ENCODE data around the gene TMEM87B.
A peak's percentile ranks its signal among the peaks of the same experiment; 100 is the strongest.
"Not testable (repeated sequence)": the region's sequence is repeated elsewhere in the genome, so short reads cannot be mapped to it uniquely, and the experiment has no call there.

Gene TMEM87B

DNA sequence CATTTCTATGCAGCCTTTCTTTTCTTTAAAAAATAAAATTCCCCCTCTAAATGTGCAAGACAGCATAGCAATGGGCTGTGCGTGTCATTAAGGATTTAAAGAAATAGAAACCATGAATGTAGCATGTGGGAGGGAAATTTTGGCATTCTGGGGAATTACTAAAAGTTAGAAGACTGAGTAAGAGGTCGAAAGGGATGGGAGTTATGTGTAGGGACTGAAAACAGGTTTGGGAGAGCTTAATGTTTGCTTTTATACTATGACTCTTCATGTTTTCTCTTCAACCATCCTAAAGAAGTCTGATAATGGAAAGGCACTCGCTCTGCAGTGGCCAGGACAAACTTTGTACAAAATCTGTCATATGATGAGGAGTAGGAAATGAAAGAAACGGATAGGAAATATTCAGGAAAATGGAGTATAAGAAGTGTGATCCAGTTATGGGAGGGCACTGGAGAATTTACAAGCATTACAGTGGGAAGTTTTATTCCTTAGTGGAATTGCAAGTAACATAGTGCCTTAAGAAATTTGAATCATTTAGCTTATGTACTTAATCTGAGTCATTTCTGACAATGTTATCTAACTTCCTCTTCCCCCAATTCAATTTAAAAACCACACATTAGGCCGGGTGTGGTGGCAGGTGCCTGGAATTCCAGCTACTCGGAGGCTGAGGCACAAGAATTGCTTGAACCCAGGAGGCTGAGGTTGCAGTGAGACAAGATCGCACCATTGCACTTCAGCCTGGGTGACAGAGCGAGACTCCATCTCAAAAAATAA lies 20.6 kb downstream of the TMEM87B start:
- peak; percentile 15 for DNase-seq

DNA sequence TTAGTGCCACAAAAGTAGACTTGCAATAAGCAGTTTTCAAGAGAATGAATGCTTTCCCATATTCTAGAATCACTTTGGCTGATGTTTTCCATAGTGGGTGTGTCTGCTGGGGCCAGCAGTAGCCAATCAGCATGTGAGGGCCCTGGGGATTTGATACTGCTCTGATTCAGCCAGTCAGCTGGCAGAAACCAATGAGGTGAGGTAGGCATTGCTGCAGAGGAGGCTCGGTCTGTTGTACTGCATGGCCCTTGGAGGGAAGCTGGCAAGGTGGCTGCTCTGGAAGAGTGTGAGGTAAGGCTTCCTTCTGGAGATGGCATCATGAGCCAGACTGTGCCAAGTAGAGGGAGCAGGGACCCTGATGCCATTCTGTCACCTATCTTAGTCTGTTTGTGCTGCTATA lies 22.7 kb downstream of the TMEM87B start:
- DNase-seq = no peak

DNA sequence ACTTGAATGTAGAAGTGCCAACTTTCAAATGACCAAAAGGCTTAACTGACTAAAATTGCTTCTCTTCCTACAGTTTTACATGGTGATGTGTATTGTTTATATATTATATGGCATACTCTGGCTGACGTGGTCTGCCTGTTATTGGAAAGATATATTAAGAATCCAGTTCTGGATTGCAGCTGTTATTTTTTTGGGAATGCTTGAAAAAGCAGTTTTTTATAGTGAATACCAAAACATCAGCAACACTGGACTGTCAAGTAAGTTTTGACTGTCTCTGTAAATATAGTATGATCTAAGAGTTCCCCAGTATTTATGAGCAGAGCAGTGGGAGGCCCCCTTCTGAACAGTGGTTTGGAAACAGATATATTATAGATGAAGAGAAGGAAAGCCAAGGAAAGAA lies 26.2 kb downstream of the TMEM87B start:
- DNase-seq = no peak

DNA sequence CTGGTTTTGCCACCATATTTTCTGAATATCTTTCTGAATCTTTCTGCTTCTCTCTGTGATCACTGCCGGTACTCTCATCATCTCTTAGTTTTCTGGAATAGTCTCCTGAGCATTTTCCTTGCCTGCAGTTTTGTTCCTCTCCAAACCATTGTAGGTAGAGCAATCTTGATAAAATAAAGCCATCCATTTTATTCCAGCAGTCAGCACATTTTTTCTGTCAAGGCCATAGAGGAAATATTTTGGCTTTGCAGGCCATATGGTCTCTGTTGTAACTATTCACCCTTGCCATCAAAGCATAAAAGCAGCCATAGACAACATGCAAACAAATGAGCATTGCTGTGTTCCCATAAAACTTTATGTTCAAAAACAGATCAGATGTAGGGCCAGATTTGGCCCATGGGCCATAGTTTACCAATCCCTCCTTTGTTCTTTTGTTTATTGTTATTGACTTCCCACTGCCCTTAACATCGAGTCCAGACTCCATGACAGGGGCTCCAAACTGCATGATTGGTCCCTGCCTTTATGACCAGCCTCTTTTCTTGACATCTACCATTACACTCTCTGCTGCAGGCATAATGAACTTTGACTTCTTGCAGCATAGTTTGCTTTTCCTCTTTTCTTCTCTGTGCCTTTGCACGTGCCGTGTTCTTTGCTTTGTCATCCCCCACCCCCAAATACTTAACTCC lies 29.8 kb downstream of the TMEM87B start:
- no peak for DNase-seq

DNA sequence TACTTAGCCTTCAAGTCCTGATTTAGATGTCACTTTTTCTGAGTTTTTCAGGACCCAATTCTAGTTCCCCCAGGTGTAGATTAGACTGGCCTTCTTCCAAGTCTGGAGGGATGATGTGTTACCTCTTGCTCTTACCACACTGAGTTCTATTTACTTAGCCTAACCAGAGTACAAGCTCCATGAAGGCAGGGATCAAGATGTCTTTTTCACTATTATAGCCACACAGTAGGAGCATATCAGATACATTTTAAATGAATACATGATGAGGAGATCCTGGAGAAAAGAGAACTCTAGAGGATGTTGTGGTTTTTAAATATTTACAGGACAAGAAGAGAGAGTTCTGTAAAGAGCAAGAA lies 30.3 kb downstream of the TMEM87B start:
- no peak for DNase-seq

DNA sequence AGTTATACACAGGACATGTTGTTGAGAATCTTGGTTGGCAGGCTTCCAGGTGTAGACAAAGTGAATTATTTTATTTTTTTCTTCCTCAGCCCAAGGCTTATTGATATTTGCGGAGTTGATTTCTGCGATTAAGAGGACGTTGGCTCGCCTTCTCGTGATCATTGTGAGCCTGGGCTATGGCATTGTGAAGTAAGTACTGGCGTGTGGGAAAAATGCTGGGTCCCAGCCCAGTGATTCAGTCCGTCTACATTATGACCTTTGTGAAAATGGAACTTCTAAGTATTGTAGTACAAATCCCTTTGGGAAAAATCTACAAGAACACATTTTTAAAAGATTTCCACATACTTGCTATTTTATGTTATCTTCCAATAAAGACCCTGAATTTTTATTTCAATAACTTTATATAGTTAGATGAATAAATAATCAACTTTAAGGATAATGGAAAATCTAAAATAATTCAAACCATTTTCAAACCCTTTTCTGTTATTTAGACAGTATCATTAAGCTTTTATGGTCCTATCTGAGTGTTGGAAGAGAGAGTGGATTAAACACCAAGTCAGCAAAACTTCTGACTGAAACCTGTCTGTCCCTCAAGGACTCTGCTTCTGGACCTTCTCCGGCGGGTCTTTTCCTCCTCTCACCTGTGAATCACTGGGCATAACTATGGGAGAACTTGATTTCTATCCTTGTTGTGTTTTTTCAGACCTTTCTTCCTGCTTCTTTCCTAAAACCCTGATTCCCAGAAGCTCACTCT lies 31.0 kb downstream of the TMEM87B start:
- DNase-seq = no peak

DNA sequence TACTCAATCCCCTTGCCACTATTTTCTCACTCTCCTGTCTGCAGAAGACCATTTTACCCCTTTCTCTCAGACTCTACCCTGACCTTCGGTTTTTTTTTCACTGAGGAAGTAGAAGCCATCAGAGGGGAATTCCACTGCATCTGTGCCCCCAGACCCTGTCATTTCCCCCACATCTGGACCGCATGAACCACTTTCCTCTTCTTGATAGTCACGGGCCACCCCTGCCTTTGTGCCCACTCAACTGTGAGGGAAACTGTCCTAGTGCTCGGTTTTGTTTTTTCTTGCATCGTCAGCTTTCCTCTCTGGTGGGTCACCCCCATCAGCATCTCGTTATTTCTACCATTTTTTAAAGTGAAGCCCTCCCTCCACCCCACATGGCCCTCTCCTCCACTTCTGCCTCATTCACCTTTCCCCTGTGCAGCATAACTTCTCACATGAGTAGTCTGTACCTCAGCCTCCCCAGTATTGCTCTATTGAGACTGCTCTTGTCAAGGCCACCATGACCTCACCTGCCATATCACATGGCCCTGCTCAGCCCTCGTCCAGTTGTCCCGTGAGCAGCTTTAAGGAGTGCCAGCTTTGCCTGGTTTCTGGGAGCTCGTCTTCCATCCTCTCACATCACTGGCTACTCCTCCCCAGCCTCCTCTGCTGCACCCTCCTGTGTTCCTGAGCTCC lies 32.4 kb downstream of the TMEM87B start:
- DNase-seq = no peak

DNA sequence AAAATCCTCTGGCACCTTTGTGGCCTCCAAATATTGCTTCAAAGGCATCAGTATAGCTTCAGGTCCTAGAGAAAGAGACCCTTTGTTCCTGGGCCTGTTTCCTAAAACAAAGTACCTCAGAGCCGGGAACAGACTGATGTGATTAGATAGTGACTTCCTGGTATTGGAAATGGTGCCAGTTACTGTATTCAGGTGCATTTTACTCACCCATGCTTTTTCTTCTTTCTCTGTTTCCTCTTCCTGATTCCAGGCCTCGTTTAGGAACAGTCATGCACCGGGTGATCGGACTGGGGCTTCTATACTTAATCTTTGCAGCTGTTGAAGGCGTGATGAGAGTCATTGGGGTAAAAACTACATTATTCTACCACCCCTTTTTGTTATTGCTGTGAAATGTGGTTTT lies 34.3 kb downstream of the TMEM87B start:
- DNase-seq = no peak

DNA sequence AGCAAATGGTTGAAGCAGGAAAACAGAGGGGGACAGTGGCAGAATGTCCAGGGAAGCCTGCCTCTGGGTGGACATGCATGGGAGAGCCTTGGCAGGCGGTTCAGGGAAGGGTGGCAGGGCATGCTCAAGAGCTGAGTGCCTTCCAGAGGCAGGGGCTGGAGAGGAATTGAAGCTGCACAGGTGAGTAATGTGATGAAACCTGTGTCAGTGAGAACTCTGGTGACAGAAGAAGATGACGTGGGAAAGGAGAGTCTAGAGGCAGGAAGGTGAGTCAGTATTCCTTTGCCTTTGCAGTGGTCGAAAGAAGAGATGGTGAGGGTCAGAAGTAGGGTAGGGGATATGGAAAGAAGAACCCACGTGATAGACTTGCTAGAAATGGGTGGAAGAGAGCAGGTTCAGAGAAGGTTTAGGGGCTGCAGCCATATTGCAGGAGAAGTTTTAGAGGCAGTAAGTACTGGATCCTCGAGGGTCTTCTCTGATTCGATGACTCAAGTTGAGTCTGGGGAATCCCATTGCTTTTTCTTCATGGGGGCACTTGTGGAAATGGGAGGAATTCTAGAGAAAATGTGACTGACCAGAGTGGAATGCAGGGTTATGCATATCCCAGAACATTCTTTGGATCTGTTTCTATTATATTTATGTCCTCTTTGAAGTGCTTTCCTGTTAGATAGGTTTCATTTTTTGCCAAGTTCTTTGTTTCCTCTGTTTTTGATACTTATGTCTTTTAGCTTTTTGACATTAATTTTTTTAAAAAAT lies 37.4 kb downstream of the TMEM87B start:
- DNase-seq = no peak

DNA sequence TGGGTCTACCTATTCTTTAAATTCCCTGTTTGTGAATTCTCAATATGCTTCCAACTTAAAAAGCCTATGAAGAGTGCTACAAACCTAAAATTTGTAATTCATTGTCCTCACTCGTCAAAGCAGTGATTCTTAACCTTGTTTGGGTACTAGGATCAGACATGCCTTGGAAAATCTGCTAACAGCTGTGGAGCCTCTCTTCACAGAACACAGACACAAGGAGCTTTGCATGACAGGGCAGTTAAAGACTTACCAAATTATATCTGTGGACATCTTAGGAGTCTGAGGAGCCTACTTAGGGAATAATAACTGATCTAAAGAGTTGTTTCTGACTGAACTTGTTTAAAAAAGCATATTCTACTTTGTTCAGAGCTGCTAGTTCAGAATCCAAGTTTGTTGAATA lies 38.1 kb downstream of the TMEM87B start:
- DNase-seq = peak; percentile 32

DNA sequence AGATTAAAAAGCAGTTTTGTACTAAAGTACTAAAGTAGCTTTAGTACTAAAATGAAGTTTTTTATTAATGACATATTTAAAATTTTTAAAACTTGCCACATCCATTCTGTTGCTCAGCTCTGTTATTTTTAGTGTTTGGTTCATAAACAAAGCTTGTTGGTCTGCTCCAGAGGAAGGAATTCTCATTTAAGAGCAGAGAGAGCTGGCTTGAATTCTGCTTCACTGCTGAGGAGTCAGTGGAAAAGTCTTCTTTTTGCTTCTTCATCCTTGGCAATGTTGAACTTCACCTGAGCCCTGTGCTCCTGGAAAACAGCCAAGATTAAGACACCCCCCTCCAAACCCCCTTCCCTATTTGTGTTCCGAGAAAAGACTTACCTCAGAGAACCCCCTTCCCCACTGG lies 40.6 kb downstream of the TMEM87B start:
- no peak for DNase-seq

DNA sequence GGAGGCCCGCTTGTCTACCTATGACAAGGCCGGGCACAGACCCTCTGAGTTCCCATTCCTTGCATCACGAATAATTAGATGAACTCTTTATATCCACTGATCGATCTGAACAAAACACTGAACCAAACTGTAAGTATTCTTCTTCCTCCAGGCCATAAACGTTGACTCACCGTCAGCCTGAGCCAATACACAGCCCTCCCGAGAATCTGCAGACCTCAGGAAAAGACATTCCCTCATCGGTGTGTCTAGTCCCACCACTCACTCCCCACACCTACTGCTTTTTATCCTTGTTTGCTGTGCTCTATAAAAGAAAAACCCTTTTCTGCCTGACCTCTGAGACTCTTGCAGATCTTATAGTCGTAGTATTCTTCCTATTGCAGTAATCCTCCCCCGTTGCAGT lies 41.0 kb downstream of the TMEM87B start:
- DNase-seq = no peak

DNA sequence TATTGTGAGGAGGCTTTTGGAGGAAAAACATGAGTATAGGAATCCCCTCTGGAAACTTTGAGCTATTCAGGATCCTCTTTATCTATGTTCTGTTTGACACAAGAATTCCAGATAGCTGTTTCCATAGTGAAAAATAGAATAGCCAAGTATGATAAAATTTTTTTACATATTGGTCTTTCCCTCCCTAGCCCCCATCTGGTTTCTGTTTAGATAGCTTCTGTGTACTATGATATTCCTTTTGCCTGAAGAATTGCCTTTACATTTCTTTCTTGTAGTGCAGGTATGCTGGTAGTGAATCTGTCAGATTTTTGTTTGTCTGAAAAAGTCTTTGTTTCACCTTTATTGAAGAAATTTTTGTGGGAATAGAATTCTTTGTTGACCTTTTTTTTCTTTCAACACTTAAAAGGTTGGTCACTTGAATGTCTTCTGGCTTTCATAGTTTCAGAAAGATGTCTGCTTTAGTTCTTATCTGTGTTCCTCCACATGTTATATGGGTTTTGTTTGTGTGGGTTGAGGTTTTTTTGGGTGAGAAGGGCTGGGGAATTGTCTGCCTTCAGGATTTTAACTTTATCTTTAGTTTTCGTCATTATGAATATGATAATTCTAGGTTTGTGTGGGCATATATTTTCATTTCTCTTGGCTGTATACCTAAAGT lies 53.2 kb downstream of the TMEM87B start:
- peak; percentile 94 for DNase-seq

DNA sequence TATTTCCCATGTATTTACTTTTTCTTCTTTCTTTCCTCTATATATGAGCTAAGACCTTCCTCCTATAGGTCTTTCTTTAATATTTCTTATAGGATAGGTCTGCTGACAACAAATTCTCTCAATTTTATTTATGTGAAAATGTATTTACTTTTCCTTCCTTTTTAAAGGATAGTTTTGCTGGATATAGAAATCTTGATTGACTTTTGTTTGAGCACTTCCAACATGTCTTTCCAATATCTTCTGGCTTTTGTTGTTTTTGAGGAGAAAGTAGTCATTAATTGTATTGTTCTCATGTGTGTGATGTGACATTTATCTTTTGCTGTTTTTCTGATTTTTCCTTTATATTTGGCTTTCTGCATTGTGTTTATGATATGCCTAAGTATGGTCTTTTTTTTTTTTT lies 54.2 kb downstream of the TMEM87B start:
- DNase-seq = peak; percentile 42

DNA sequence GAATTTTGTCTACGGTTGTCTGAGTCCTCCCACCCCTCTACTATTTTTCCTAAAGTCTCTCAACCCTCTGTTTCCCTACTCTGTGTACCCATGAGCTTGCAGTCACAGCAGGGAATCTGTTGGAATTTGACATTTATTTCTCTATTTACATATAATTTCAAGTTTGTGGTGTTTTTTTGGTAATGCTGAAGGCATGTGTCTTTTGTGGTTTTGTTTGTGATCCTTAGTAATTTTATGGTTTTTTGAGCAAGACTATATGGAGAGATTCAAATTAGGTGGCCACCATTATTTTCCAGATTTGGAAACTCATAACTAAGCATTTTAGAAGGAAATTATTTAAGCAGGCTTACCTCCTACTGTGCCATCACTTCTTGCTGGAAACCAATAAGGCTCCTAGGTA lies 55.9 kb downstream of the TMEM87B start:
- DNase-seq = no peak

DNA sequence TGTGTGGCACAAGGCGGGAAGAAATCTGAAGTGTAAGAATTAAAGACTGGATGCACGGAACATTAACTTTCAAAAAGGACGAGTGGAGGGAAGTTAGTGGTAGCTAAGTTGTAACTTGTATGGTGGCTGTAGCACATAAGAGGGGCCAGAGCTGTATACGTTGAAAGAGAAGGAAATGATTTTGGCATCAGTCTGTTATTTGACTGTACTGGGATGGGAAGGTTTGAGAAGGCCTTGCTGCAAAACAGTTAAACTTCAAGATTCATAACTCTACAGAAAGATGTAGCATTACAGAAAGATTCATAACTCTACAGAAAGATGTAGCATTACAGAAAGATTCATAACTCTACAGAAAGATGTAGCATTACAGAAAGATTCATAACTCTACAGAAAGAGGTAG lies 58.3 kb downstream of the TMEM87B start:
- not testable (repeated sequence) for DNase-seq

DNA sequence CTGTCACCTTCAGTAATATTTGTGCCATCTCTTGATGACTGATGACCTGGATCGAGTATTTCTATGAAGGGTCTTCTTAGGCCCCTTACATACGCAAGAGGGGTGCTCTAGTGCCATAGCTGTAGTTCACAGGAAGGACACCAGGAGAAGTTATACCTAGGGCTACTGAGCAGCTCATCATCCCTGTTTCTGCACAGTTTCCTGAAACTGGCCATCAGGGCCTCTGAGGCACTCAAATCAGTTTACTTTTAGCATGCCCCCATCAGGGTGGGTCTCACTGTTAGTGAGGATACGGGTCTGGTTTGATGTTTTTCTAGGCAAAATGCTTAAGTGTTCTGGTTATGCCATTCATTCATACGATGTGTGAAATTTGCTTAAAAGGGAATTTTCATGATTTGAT lies 63.1 kb downstream of the TMEM87B start:
- no peak for DNase-seq

DNA sequence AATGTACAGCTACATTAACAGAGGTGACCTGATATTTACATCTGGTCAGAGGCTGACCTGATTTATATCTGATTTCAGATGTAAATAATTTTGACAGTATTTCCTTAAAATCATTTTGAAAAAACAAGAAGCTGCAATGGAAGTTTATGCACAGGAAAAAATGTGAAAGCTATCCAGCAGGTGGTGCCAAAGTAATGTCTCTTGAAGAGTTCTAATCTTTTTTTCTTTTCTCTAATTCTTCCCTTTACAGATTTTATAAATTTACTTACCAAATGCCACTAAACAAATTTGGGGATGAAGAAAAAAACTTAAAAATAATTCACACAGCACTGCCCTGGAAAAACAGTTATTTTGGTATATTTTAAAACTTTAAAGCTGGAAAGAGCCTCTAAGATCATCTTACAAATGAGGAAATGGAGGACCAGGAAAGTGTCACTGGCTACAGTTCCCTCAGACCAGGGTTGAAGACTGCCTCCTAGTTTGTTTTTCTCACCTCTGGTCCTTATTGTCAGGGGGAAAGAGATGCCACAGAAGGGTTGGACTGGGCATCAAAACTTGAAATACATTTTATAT lies 66.7 kb downstream of the TMEM87B start:
- DNase-seq = peak; percentile 76

DNA sequence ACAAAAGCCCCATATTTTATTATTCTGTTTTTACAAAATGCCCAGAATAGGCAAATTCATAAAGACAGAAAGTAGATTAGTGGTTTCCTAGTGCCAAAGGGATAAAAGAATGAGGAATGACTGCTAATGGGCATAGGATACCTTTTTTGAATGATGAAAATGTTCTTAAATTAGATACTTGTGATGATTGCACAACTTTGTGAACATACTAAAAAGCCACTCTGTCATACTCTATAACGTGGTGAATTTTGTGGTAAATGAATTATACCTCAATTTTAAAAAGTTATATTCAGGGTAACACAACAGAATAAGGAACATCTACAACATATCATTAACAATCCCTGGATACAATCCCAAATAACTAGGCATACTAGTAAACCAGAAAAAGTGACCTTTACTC lies 74.0 kb downstream of the TMEM87B start:
- no peak for DNase-seq

DNA sequence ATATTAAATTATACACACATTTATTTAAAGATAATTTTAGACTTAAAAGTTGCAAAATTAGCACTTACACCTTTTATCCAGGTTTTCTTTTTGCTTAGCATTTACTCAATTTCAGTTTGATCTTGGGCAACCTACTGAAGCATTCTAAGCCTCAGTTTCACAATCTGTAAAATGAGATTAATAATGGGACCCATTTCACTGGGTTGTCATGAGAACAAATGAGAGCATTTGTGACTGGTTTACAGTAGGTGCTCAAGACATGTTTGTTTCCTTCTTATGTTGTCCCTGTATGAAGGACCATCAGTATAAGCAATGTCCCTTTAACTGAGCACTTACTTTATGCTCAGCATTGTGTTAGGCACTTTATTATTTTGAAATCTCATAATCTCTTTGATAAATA lies 78.3 kb downstream of the TMEM87B start:
- DNase-seq = no peak

DNA sequence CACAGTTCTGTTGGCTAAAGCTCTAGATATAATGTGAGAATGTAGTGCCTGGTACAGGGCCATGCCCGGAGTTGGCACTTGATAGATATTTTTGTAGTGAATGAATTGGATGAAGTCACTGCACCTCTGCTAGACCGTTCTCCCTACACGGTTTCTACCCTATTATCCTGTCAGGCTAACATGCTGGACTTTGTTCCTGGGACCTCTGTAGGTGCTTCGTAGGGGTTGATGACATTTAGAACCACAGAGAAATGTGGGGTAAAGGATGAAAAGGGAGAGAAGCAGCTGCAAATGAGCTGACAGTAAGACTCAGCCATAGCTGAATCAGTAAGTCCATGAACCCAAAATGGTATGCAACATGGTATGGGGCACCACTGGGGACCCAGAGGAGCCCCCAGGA lies 79.1 kb downstream of the TMEM87B start:
- no peak for DNase-seq

DNA sequence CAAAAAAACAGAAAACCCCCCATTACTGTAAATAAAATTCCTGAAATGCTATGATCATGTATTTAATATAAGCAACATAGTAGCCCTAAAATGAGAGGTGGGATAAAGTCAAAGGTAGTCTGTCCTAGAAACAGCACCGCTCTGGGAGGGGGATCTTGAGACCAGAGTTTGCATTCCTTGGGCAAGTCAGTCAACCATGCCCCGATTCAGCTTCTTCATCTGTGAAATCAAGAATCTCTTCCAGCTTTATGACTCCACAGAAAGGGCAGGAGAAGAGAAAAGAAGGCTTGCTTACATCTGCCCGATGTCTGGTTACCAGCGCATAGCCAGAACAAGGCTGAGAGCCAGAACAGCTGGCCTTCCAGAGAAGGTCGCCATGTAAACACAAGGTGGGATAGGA lies 81.0 kb downstream of the TMEM87B start:
- no peak for DNase-seq

Data from OCI-M1 (cell line).